Retinal pigment epithelial cell (primary cell): Measurements from ENCODE around the gene MIER3.

Experiments
- DNase-seq: peaks from one replicate; pipeline ENCODE4 v3.0.0-alpha.2; 2010; ENCODE audit warnings: low read depth
- H3K4me3 ChIP-seq: 2 replicates; pipeline ENCODE4 v1.5.1; 2011; ENCODE audit warnings: mild to moderate bottlenecking, low read length, control low read depth, moderate library complexity
- CTCF ChIP-seq: conservative IDR thresholded peaks from 2 replicates; pipeline ENCODE4 v1.5.1; 2011; ENCODE audit warnings: low read depth, low read length, control low read depth, inconsistent platforms

The MIER3 gene

GRCh38 chr5:56962286-56962685 is 10.4 kb upstream of the MIER3 start:
- DNase-seq: no peak
- no peak overlapping the region for H3K4me3 ChIP-seq
- no peak for TF ChIP-seq CTCF

GRCh38 chr5:56961746-56962145 is 9.8 kb upstream of the MIER3 start:
- H3K4me3 ChIP-seq: no peak overlapping the region
- no peak for DNase-seq
- TF ChIP-seq CTCF: no peak

- H3K4me3 ChIP-seq: no peak overlapping the region
- DNase-seq: no peak
- TF ChIP-seq CTCF: no peak
Measured at GRCh38 chr5:56959326-56959725, 7.4 kb upstream of the MIER3 start.

- no peak for TF ChIP-seq CTCF
- H3K4me3 ChIP-seq: no peak overlapping the region
- DNase-seq: no peak
Measured at GRCh38 chr5:56958595-56958994, 6.7 kb upstream of the MIER3 start.

- no peak overlapping the region for H3K4me3 ChIP-seq
- TF ChIP-seq CTCF: no peak
- no peak for DNase-seq
Measured at GRCh38 chr5:56954262-56954661, 2.3 kb upstream of the MIER3 start.

GRCh38 chr5:56951126-56951945 is 587 bp downstream of the MIER3 start:
- DNase-seq: no peak
- peak; percentile 4 for TF ChIP-seq CTCF

GRCh38 chr5:56950626-56951125 is 1.2 kb downstream of the MIER3 start:
- DNase-seq: no peak
- TF ChIP-seq CTCF: no peak
- peak overlapping the region; percentile 84 for H3K4me3 ChIP-seq

More at GRCh38 chr5:56951126-56951945, 587 bp downstream of the MIER3 start:
- H3K4me3 ChIP-seq: peak overlapping the region; percentile 84
